GM23338 (cell line): Measurements from ENCODE around the gene SLC6A19. TPM values are rescaled to one million over a fixed set of nuclear protein-coding genes. Genes with fewer than 3 reads are reported as not detected.

Experiments
- ATAC-seq: fragments of 200-7000 bp; cut with Tn5 transposase; 3 replicates; pipeline ENCODE4 v1.9.1; 2020
- DNase-seq: peaks from one replicate; pipeline ENCODE4 v3.0.0-alpha.2; 2015; ENCODE audit warnings: low spot score
- H2AFZ ChIP-seq: fragments of 200-600 bp; sonication (generic); 2 replicates; pipeline ENCODE4 v1.8.0; 2016; ENCODE audit warnings: antibody characterized with exemption, mild to moderate bottlenecking, moderate library complexity
- H3F3A ChIP-seq: fragments of 200-600 bp; sonication (generic); replicated peaks from 2 replicates; pipeline ENCODE4 v1.8.0; 2017; ENCODE audit warnings: antibody characterized with exemption, mixed run types, low read depth
- H3K27ac ChIP-seq: fragments of 200-600 bp; sonication (generic); 2 replicates; pipeline ENCODE4 v1.6.1; 2016; ENCODE audit warnings: low read depth
- H3K27me3 ChIP-seq: fragments of 200-600 bp; sonication (generic); 2 replicates; pipeline ENCODE4 v1.8.0; 2016; ENCODE audit warnings: mild to moderate bottlenecking, mixed run types, moderate library complexity; ENCODE audit not compliant: insufficient read depth
- H3K36me3 ChIP-seq: fragments of 200-600 bp; sonication (generic); 2 replicates; pipeline ENCODE4 v1.8.0; 2016; ENCODE audit warnings: mild to moderate bottlenecking; ENCODE audit not compliant: insufficient read depth
- H3K4me1 ChIP-seq: fragments of 200-600 bp; sonication (generic); 2 replicates; pipeline ENCODE4 v1.8.0; 2016; ENCODE audit warnings: mild to moderate bottlenecking, moderate library complexity; ENCODE audit not compliant: insufficient read depth
- H3K4me2 ChIP-seq: fragments of 200-600 bp; sonication (generic); 2 replicates; pipeline ENCODE4 v1.7.1; 2017; ENCODE audit warnings: mixed run types
- H3K4me3 ChIP-seq: fragments of 200-600 bp; sonication (generic); 2 replicates; pipeline ENCODE4 v1.6.1; 2016; ENCODE audit warnings: mixed run types
- H3K79me2 ChIP-seq: fragments of 200-600 bp; sonication (generic); replicated peaks from 2 replicates; pipeline ENCODE4 v1.8.0; 2017; ENCODE audit warnings: mild to moderate bottlenecking; ENCODE audit not compliant: insufficient read depth
- H3K9me2 ChIP-seq: fragments of 200-600 bp; sonication (generic); 2 replicates; pipeline ENCODE4 v1.8.0; 2017; ENCODE audit not compliant: insufficient read depth
- H4K20me1 ChIP-seq: fragments of 200-600 bp; sonication (generic); replicated peaks from 2 replicates; pipeline ENCODE4 v1.8.0; 2017; ENCODE audit warnings: mild to moderate bottlenecking; ENCODE audit not compliant: insufficient read depth
- H3K27ac Mint-ChIP-seq: 2 replicates; pipeline ENCODE4 v1.8.0; 2020; ENCODE audit warnings: inconsistent platforms, mild to moderate bottlenecking, moderate library complexity, mixed read lengths
- H3K27me3 Mint-ChIP-seq: 3 replicates; pipeline ENCODE4 v1.8.0; 2022; ENCODE audit warnings: low read depth, mild to moderate bottlenecking, moderate library complexity, mixed read lengths, inconsistent platforms; ENCODE audit not compliant: insufficient read depth, poor library complexity
- H3K36me3 Mint-ChIP-seq: 3 replicates; pipeline ENCODE4 v1.8.0; 2021; ENCODE audit warnings: low read depth, mild to moderate bottlenecking, inconsistent platforms, moderate library complexity, mixed read lengths
- H3K4me1 Mint-ChIP-seq: 3 replicates; pipeline ENCODE4 v1.8.0; 2020; ENCODE audit warnings: mild to moderate bottlenecking, inconsistent platforms, mixed read lengths
- H3K4me3 Mint-ChIP-seq: 3 replicates; pipeline ENCODE4 v1.8.0; 2021; ENCODE audit warnings: moderate library complexity, mild to moderate bottlenecking, inconsistent platforms, mixed read lengths
- H3K9me3 Mint-ChIP-seq: 3 replicates; pipeline ENCODE4 v1.8.0; 2020; ENCODE audit warnings: moderate library complexity, mild to moderate bottlenecking, inconsistent platforms, mixed read lengths
- CREB1 ChIP-seq: fragments of 250-450 bp; sonication (Bioruptor Pico); IDR thresholded peaks from 2 replicates; pipeline ENCODE4 v1.5.0; 2020; ENCODE audit warnings: low read depth, mild to moderate bottlenecking, moderate library complexity
- ETS1 ChIP-seq: IDR thresholded peaks from 2 replicates; pipeline ENCODE4 v1.6.1; 2016; ENCODE audit warnings: antibody characterized with exemption
- EZH2 ChIP-seq: fragments of 200-600 bp; sonication (generic); IDR thresholded peaks from one replicate; pipeline ENCODE4 v1.8.0; 2017; ENCODE audit warnings: antibody characterized with exemption, mild to moderate bottlenecking, low read depth; ENCODE audit not compliant: unreplicated experiment
- JUNB ChIP-seq: IDR thresholded peaks from one replicate; pipeline ENCODE4 v1.6.1; 2016; ENCODE audit warnings: antibody characterized with exemption; ENCODE audit not compliant: unreplicated experiment
- NANOG ChIP-seq: IDR thresholded peaks from 2 replicates; pipeline ENCODE4 v1.6.1; 2016; ENCODE audit warnings: antibody characterized with exemption, borderline replicate concordance
- POLR2AphosphoS5 ChIP-seq: IDR thresholded peaks from 2 replicates; pipeline ENCODE4 v1.6.1; 2016; ENCODE audit warnings: antibody characterized with exemption, low read depth
- STAT1 ChIP-seq: IDR thresholded peaks from one replicate; pipeline ENCODE4 v1.6.1; 2016; ENCODE audit warnings: antibody characterized with exemption; ENCODE audit not compliant: unreplicated experiment
- ZNF114 ChIP-seq: fragments of 250-450 bp; sonication (Bioruptor Pico); IDR thresholded peaks from 2 replicates; pipeline ENCODE4 v1.5.0; 2020; ENCODE audit warnings: mild to moderate bottlenecking, moderate library complexity
- ZNF331 ChIP-seq: fragments of 250-450 bp; sonication (Bioruptor Pico); IDR thresholded peaks from 2 replicates; pipeline ENCODE4 v1.5.0; 2020; ENCODE audit warnings: low read depth, mild to moderate bottlenecking, moderate library complexity
- ZNF462 ChIP-seq: fragments of 250-450 bp; sonication (Bioruptor Pico); IDR thresholded peaks from 2 replicates; pipeline ENCODE4 v1.5.0; 2020; ENCODE audit warnings: mild to moderate bottlenecking, moderate library complexity
- polyA plus RNA-seq: library from polyadenylated mRNA; unstranded; fragments of >200 nt; fragmentation: Nextera tagmentation; extraction: Ambion mirVana; gene quantifications from 2 replicates; pipeline ENCODE4 v1.2.1, GENCODE V29; 2016
- total RNA-seq: library from RNA; depleted of rRNA; stranded (reverse); fragments of >200 nt; shearing (Covaris generic); gene quantifications from 2 replicates; pipeline ENCODE4 v1.2.3, GENCODE V29; 2014
- TF ChIP-seq, protein P1 (sequence below): IDR thresholded peaks from one replicate; pipeline ENCODE4 v1.6.1; 2018; ENCODE audit warnings: antibody characterized with exemption; ENCODE audit not compliant: unreplicated experiment

SLC6A19 gene
- total and polyA plus RNA-seq, 2 experiments from 2014 or later: not detected

GRCh38 chr5:1214936-1215220, 13.5 kb downstream of the SLC6A19 start (continued):
- TF ChIP-seq ZNF462 (CRISPR knock-in tag) (no peak), EZH2 (no peak), CREB1 (CRISPR knock-in tag) (no peak), JUNB (no peak), ZNF114 (CRISPR knock-in tag) (no peak)

DNA sequence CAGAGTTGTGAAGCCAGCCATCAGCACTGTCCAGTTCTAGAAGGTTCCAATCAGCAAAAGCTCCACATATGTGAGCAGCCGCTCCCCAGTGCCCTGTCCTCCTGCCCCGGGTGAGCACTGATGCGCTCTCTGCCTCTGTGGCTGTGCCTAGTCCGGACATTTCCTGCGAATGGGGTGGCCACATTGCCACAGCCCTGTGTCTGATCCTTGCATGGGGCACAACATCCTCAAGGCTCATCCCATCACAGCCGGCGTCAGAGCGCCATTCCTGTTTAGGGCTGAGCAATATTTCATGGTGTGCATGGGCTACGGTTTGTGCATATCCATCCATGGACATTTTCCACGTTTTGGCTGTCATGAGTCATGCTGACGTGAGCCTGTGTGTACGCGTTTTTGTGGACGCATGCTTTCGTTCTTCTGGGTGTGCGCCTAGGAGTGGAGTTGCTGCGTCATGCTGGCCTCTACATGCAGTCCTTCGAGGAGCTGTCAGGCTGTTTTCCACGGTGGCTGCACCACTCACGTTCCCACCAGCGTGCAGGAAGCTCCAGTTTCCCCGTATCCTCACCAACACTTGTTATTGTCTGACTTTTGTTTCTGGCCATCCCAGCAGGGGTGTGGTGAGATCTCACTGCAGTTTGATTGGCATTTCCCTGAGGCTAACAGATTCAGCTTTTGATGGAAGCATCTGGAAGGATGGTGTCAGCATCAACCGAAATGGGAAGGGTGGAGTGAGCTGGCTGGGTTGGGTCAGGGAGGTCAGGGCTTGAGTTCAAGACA, 14.1 kb downstream of the SLC6A19 start:
- no peaks in the 10 kb centered on the region for H3K27me3 ChIP-seq
- Mint-ChIP-seq H3K27ac (no peak overlapping the region), H3K36me3 (no peaks in the 10 kb centered on the region; the same call in 2 of the 3 replicates), H3K4me3 (no peak overlapping the region), H3K27me3 (peaks cover 4% of the 10 kb centered on the region), H3K4me1 (peaks cover 3% of the 10 kb centered on the region; the same call in 2 of the 3 replicates), H3K9me3 (peaks cover 3% of the 10 kb centered on the region; the same call in 1 of the 3 replicates)
- no peaks in the 10 kb centered on the region for H4K20me1 ChIP-seq
- H3K4me3 ChIP-seq: no peak overlapping the region
- no peak for ATAC-seq
- H2AFZ ChIP-seq: no peak overlapping the region
- TF ChIP-seq STAT1: no peak
- no peak for TF ChIP-seq ETS1
- TF ChIP-seq, protein P1, sequence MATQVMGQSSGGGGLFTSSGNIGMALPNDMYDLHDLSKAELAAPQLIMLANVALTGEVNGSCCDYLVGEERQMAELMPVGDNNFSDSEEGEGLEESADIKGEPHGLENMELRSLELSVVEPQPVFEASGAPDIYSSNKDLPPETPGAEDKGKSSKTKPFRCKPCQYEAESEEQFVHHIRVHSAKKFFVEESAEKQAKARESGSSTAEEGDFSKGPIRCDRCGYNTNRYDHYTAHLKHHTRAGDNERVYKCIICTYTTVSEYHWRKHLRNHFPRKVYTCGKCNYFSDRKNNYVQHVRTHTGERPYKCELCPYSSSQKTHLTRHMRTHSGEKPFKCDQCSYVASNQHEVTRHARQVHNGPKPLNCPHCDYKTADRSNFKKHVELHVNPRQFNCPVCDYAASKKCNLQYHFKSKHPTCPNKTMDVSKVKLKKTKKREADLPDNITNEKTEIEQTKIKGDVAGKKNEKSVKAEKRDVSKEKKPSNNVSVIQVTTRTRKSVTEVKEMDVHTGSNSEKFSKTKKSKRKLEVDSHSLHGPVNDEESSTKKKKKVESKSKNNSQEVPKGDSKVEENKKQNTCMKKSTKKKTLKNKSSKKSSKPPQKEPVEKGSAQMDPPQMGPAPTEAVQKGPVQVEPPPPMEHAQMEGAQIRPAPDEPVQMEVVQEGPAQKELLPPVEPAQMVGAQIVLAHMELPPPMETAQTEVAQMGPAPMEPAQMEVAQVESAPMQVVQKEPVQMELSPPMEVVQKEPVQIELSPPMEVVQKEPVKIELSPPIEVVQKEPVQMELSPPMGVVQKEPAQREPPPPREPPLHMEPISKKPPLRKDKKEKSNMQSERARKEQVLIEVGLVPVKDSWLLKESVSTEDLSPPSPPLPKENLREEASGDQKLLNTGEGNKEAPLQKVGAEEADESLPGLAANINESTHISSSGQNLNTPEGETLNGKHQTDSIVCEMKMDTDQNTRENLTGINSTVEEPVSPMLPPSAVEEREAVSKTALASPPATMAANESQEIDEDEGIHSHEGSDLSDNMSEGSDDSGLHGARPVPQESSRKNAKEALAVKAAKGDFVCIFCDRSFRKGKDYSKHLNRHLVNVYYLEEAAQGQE: no peak
- no peak for TF ChIP-seq ZNF331 (CRISPR knock-in tag)
- no peak for TF ChIP-seq NANOG
- TF ChIP-seq ZNF114 (CRISPR knock-in tag): no peak
- TF ChIP-seq POLR2AphosphoS5: no peak
- H3K9me2 ChIP-seq: no peaks in the 10 kb centered on the region
- H3K4me1 ChIP-seq: no peaks in the 10 kb centered on the region
- DNase-seq: no peak
- H3K36me3 ChIP-seq: no peaks in the 10 kb centered on the region
- no peak overlapping the region for H3K27ac ChIP-seq
- H3F3A ChIP-seq: no peaks in the 10 kb centered on the region
- no peaks in the 10 kb centered on the region for H3K79me2 ChIP-seq
- H3K4me2 ChIP-seq: no peak overlapping the region
